Hepatocyte (in vitro differentiated cells): ENCODE measurements around the gene C16orf96. TPM values are rescaled to one million over a fixed set of nuclear protein-coding genes. Genes with fewer than 3 reads are reported as not detected.
A peak's percentile ranks its signal among the peaks of the same experiment; 100 is the strongest.

ENCODE experiments used
- DNase-seq: peaks from one replicate; pipeline ENCODE4 v3.0.0-alpha.2; 2016; ENCODE audit warnings: low spot score
- H2AFZ ChIP-seq: fragments of 200-600 bp; sonication (generic); 2 replicates; pipeline ENCODE4 v1.6.0; 2016; ENCODE audit warnings: antibody characterized with exemption, mild to moderate bottlenecking
- H3K27ac ChIP-seq: fragments of 200-600 bp; sonication (generic); 2 replicates; pipeline ENCODE4 v1.5.1; 2016; ENCODE audit warnings: mild to moderate bottlenecking
- H3K27me3 ChIP-seq: fragments of 200-600 bp; sonication (generic); 2 replicates; pipeline ENCODE4 v1.6.1; 2016
- H3K36me3 ChIP-seq: fragments of 200-600 bp; sonication (generic); replicated peaks from 2 replicates; pipeline ENCODE4 v1.5.1; 2016; ENCODE audit warnings: low read depth; ENCODE audit not compliant: insufficient read depth
- H3K4me1 ChIP-seq: fragments of 200-600 bp; sonication (generic); 2 replicates; pipeline ENCODE4 v1.5.1; 2016; ENCODE audit warnings: mild to moderate bottlenecking, moderate library complexity; ENCODE audit not compliant: insufficient read depth
- H3K4me2 ChIP-seq: fragments of 200-600 bp; sonication (generic); 2 replicates; pipeline ENCODE4 v1.6.0; 2016
- H3K4me3 ChIP-seq: fragments of 200-600 bp; sonication (generic); 2 replicates; pipeline ENCODE4 v1.5.1; 2016; ENCODE audit warnings: mild to moderate bottlenecking
- H3K79me2 ChIP-seq: fragments of 200-600 bp; sonication (generic); 2 replicates; pipeline ENCODE4 v1.6.0; 2017; ENCODE audit warnings: mild to moderate bottlenecking
- H3K9me2 ChIP-seq: fragments of 200-600 bp; sonication (generic); replicated peaks from 2 replicates; pipeline ENCODE4 v1.6.0; 2017; ENCODE audit warnings: mild to moderate bottlenecking; ENCODE audit not compliant: insufficient read depth
- H3K9me3 ChIP-seq: fragments of 200-600 bp; sonication (generic); 2 replicates; pipeline ENCODE4 v1.5.1; 2016; ENCODE audit warnings: low read depth, mild to moderate bottlenecking
- H4K20me1 ChIP-seq: fragments of 200-600 bp; sonication (generic); 2 replicates; pipeline ENCODE4 v1.6.0; 2016; ENCODE audit warnings: mild to moderate bottlenecking; ENCODE audit not compliant: insufficient read depth, poor library complexity, severe bottlenecking
- EZH2 ChIP-seq: fragments of 200-600 bp; sonication (generic); IDR thresholded peaks from 2 replicates; pipeline ENCODE4 v1.6.1; 2016; ENCODE audit warnings: antibody characterized with exemption, mild to moderate bottlenecking, borderline replicate concordance
- EZH2phosphoT487 ChIP-seq: fragments of 200-600 bp; sonication (generic); IDR thresholded peaks from one replicate; pipeline ENCODE4 v1.6.1; 2018; ENCODE audit warnings: antibody characterized with exemption, mild to moderate bottlenecking, low read depth, moderate library complexity; ENCODE audit not compliant: unreplicated experiment, severe bottlenecking
- WGBS: methylation state at CpG from one replicate; pipeline ENCODE4 v1.1.6; 2016; ENCODE audit warnings: low lambda C conversion rate; ENCODE audit errors: missing lambda C conversion rate; 5-methylcytosine and 5-hydroxymethylcytosine counted together
- polyA plus RNA-seq: library from polyadenylated mRNA; unstranded; fragments of >200 nt; fragmentation: Nextera tagmentation; extraction: Ambion mirVana; gene quantifications from 2 replicates; pipeline ENCODE4 v1.2.1, GENCODE V29; 2016
- total RNA-seq: library from RNA; depleted of rRNA; stranded (reverse); fragments of >200 nt; gene quantifications from 2 replicates; pipeline ENCODE4 v1.2.3, GENCODE V29; 2014
- TF ChIP-seq, protein P1 (sequence below): fragments of 200-600 bp; sonication (generic); IDR thresholded peaks from 2 replicates; pipeline ENCODE4 v1.5.1; 2016; ENCODE audit warnings: antibody characterized with exemption, mild to moderate bottlenecking; ENCODE audit not compliant: poor library complexity

C16orf96 gene
- total and polyA plus RNA-seq, 2 experiments from 2014 or later, result 0.20 TPM; not detected in 1

DNA sequence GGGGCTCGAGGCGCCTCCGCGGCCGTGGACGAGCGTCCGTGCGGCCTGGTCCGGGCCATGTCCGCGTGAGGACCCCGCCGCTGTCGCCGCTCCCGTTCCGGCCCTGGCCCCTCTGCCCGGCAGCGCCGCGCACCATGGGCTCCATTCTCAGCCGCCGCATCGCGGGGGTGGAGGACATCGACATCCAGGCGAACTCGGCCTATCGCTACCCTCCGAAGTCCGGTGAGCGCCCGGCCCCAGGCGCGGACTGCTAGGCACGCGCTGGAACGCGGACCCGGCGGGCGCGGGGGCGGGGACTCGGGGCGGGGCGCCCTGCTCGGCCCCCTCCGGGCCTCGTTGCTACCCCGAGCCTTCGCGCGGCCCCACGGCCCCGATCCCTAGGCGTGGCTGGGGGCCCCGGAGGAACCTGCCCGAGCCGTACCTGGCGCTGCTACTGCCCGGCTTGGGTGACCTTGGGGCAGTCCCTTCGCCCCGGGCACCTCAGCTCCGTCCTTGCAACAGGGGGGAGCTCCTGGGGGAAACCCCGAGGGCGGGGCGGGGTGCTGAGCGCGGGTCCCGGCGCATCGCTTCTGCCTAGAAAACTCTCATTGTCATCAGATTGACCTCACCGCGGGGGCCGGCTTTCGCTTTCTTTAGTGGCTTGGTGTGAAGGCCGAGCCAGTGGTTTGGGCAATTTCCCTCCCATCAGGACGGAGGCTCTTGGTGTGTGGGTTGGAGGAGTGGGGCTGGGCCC lies 68.9 kb downstream of the C16orf96 start:
- Histone ChIP-seq H3K79me2 (peaks cover 54% of the 10 kb centered on the region), H3K27me3 (no peaks in the 10 kb centered on the region), H3K27ac (peak overlapping the region; percentile 95), H3K36me3 (no peaks in the 10 kb centered on the region), H3K9me3 (no peaks in the 10 kb centered on the region), H3K4me3 (peak overlapping the region; percentile 71), H3K4me1 (peaks cover 11% of the 10 kb centered on the region), H3K9me2 (no peaks in the 10 kb centered on the region), H3K4me2 (peak overlapping the region; percentile 99), H4K20me1 (peaks cover 32% of the 10 kb centered on the region), H2AFZ (peak overlapping the region; percentile 77)
- peak; percentile 82 for DNase-seq
- TF ChIP-seq EZH2phosphoT487 (no peak), EZH2 (no peak)
- TF ChIP-seq, protein P1, sequence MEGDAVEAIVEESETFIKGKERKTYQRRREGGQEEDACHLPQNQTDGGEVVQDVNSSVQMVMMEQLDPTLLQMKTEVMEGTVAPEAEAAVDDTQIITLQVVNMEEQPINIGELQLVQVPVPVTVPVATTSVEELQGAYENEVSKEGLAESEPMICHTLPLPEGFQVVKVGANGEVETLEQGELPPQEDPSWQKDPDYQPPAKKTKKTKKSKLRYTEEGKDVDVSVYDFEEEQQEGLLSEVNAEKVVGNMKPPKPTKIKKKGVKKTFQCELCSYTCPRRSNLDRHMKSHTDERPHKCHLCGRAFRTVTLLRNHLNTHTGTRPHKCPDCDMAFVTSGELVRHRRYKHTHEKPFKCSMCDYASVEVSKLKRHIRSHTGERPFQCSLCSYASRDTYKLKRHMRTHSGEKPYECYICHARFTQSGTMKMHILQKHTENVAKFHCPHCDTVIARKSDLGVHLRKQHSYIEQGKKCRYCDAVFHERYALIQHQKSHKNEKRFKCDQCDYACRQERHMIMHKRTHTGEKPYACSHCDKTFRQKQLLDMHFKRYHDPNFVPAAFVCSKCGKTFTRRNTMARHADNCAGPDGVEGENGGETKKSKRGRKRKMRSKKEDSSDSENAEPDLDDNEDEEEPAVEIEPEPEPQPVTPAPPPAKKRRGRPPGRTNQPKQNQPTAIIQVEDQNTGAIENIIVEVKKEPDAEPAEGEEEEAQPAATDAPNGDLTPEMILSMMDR, result no peak
- under 1% methylated on average over 48 of the region's 80 CpGs for WGBS

DNA sequence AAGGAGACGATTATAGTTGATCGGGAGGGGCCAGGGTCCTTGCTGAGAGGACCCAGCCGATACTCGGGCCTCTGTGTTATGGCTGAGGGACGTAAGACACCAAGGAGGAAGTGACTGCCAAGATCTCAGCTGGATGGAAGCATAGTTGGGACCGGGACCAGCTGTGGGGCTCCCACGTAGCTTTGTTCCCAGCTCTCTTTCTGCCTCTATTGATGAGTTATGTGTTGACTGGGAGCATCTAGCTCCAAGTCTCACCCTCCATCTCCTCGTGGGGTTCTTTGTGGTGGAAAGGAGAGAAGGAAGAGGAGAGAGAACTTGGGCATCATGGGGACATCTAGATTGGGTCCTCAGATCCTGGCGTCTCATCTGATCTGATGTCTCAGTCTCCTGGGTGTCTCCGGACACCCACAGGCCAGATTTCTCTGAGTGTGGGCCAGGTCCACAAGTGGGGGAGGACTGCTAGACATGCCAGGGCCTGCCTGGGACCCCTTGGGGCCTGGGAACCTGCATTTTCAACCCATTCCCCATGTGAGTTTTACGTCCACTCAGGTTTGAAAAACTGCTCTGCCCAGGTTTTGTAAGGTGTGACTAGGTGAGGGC lies 69.5 kb downstream of the C16orf96 start:
- no peaks in the 10 kb centered on the region for H3K27me3 ChIP-seq
- H3K4me3 ChIP-seq, result peak overlapping the region; percentile 71
- H4K20me1 ChIP-seq, result peaks cover 37% of the 10 kb centered on the region
- no peaks in the 10 kb centered on the region for H3K9me3 ChIP-seq
- peak overlapping the region; percentile 95 for H3K27ac ChIP-seq
- no peak for DNase-seq
- peak overlapping the region; percentile 99 for H3K4me2 ChIP-seq
- H3K36me3 ChIP-seq, result no peaks in the 10 kb centered on the region
- 8% methylated on average over 11 of the region's 11 CpGs for WGBS
- peaks cover 11% of the 10 kb centered on the region for H3K4me1 ChIP-seq
- TF ChIP-seq EZH2phosphoT487, result no peak
- TF ChIP-seq EZH2, result no peak
- TF ChIP-seq, protein P1, result no peak
- H3K79me2 ChIP-seq, result peaks cover 61% of the 10 kb centered on the region
- H3K9me2 ChIP-seq, result no peaks in the 10 kb centered on the region
- peak overlapping the region; percentile 77 for H2AFZ ChIP-seq

DNA sequence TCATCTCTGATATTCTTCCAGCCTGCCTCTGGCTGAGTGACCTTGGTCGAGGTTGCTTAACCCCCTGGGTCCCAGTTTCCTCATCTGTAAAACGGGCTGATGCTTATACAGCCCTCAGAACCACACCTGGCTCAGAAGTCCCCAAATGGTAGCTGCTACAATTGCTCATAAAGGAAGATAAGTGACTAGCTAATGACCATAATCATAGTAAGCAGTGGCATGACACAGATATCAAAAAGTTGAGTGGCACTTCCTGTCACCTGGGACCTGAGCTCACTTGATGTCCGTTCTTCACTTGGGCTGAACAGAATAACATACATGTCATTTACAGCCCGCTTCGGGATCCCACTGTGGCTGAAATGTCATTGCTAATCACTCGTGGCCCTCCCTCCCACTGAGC lies 70.3 kb downstream of the C16orf96 start:
- H3K27me3 ChIP-seq, result no peaks in the 10 kb centered on the region
- H4K20me1 ChIP-seq, result peaks cover 44% of the 10 kb centered on the region
- H3K36me3 ChIP-seq, result no peaks in the 10 kb centered on the region
- H3K9me2 ChIP-seq, result no peaks in the 10 kb centered on the region
- 73% methylated on average over 6 of the region's 6 CpGs for WGBS
- H2AFZ ChIP-seq, result no peak overlapping the region
- H3K4me1 ChIP-seq, result peaks cover 11% of the 10 kb centered on the region
- no peaks in the 10 kb centered on the region for H3K9me3 ChIP-seq
- no peak for TF ChIP-seq EZH2
- TF ChIP-seq, protein P1, result no peak
- TF ChIP-seq EZH2phosphoT487, result no peak
- H3K27ac ChIP-seq, result peak overlapping the region; percentile 95
- H3K79me2 ChIP-seq, result peaks cover 68% of the 10 kb centered on the region
- peak; percentile 3 for DNase-seq
- H3K4me2 ChIP-seq, result peak overlapping the region; percentile 99
- peak overlapping the region; percentile 71 for H3K4me3 ChIP-seq
